Lower leg skin (tissue), 3 donors: ENCODE data around the gene KLF5.

Source experiments
- CTCF ChIP-seq, 3 donors: fragments of 450-650 bp; IDR thresholded peaks; one replicate each; pipeline ENCODE4 v1.5.1; 2016; ENCODE audit warnings: antibody characterized with exemption in 3 of 3, mild to moderate bottlenecking in 3 of 3, moderate library complexity in 2 of 3
- POLR2A ChIP-seq, 2 donors: fragments of 450-650 bp; IDR thresholded peaks; one replicate each; pipeline ENCODE4 v1.6.1; 2016 to 2017; ENCODE audit warnings: antibody characterized with exemption in 2 of 2, mild to moderate bottlenecking in 1 of 2, moderate library complexity in 1 of 2

DNA sequence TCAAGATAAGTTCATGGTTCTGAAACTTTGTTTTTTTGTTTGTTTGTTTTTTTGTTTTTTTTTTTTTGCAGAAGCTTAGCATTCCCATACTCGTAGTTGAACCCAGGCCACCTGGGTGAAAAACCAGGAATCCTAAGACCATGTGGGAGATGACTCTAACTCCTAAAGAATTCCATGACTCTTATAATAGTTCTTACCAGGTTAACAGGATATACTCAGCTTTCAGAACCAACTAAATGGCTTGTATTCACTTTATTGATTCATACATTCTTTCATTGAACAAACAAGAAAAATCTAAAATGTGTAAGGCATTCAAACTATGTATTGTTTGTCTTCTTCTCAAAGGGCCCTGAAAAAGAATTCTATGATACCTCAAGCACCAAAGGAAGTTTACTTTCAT lies 40.5 kb upstream of the KLF5 start:
- TF ChIP-seq POLR2A (IDR thresholded peaks at IDR 0.05) = no peak
- TF ChIP-seq CTCF (IDR thresholded peaks at IDR 0.05) = no peak
